Endothelial cell of umbilical vein (primary cell): ENCODE results near the gene ELOA. TPM values are rescaled to one million over a fixed set of nuclear protein-coding genes. Genes with fewer than 3 reads are reported as not detected.

ENCODE experiments used
- BruUV-seq: library from RNA; stranded (reverse); fragments of 400-500 nt; replicated peaks from 2 replicates; lab custom pipeline; 2021; lab: Mats Ljungman, UMichigan
- CTCF ChIA-PET: fragments of 300-600, 350-600 bp; sonication (Branson Sonifier 250); formaldehyde crosslinking; loops from one replicate; lab custom pipeline; 2021; ENCODE audit warnings: antibody characterized with exemption, inconsistent platforms; lab: Charles Lee
- POLR2A ChIA-PET: fragments of 300-600, 350-600 bp; sonication (Branson Sonifier 250); formaldehyde crosslinking; loops from one replicate; lab custom pipeline; 2021; ENCODE audit warnings: antibody characterized with exemption, inconsistent platforms; lab: Charles Lee
- DNase-seq: peaks from one replicate; pipeline ENCODE4 v3.0.0-alpha.2; 2011; ENCODE audit warnings: low read depth, low spot score
- FAIRE-seq: peaks from 2 replicates; lab custom pipeline; 2011; peaks lifted over from hg19 to GRCh38; lab: Jason Lieb, UNC
- H2AFZ ChIP-seq: 2 replicates; pipeline ENCODE4 v1.6.0; 2012; ENCODE audit warnings: low read depth, low read length, control low read depth, inconsistent platforms
- H3K27ac ChIP-seq: 2 replicates; pipeline ENCODE4 v1.5.1; 2011; ENCODE audit warnings: low read depth, mild to moderate bottlenecking, control low read depth, low read length, moderate library complexity; ENCODE audit not compliant: insufficient read depth
- H3K27me3 ChIP-seq, 2 experiments: 2 replicates each; pipeline versions ENCODE4 v1.6.0 to v1.6.1; 2011; ENCODE audit warnings: low read length in 2 of 2, mixed read lengths in 1 of 2; ENCODE audit not compliant: control insufficient read depth in 2 of 2, insufficient read depth in 2 of 2
- H3K36me3 ChIP-seq, 2 experiments: 2 replicates in 1 of 2; 3 replicates in 1 of 2; pipeline ENCODE4 v1.5.1; 2011; ENCODE audit warnings: low read length in 2 of 2, mild to moderate bottlenecking in 1 of 2, moderate library complexity in 1 of 2; ENCODE audit not compliant: control insufficient read depth in 2 of 2, insufficient read depth in 2 of 2; ENCODE audit errors: extremely low read depth in 1 of 2
- H3K4me1 ChIP-seq: 3 replicates; pipeline ENCODE4 v1.5.1; 2011; ENCODE audit warnings: mild to moderate bottlenecking, low read length; ENCODE audit not compliant: control insufficient read depth, insufficient read depth; ENCODE audit errors: extremely low read depth
- H3K4me2 ChIP-seq: 2 replicates; pipeline ENCODE4 v1.6.1; 2011; ENCODE audit warnings: low read length, control low read depth, mixed read lengths; ENCODE audit not compliant: insufficient read depth
- H3K4me3 ChIP-seq, 3 experiments: fragments of 200-600 bp in 1 of 3; sonication (generic), shearing (Covaris generic) in 1 of 3; replicated peaks in 1 of 3; 2 replicates each; pipeline ENCODE4 v1.5.1; 2011 to 2016; ENCODE audit warnings: control low read depth in 3 of 3, low read length in 3 of 3, mild to moderate bottlenecking in 2 of 3, inconsistent platforms in 1 of 3, low read depth in 1 of 3, moderate library complexity in 1 of 3; ENCODE audit not compliant: insufficient read depth in 1 of 3
- H3K79me2 ChIP-seq: 2 replicates; pipeline ENCODE4 v1.6.0; 2012; ENCODE audit warnings: low read length, inconsistent platforms; ENCODE audit not compliant: control insufficient read depth, insufficient read depth
- H3K9ac ChIP-seq: replicated peaks from 2 replicates; pipeline ENCODE3; 2011; ENCODE audit warnings: low read length, control low read depth; ENCODE audit not compliant: insufficient read depth; ENCODE audit errors: extremely low read depth
- H3K9me1 ChIP-seq: replicated peaks from 3 replicates; pipeline ENCODE4 v1.6.0; 2011; ENCODE audit warnings: mild to moderate bottlenecking, low read length; ENCODE audit not compliant: control insufficient read depth, insufficient read depth; ENCODE audit errors: extremely low read depth
- H3K9me3 ChIP-seq: replicated peaks from 2 replicates; pipeline ENCODE4 v1.5.1; 2012; ENCODE audit warnings: low read length, inconsistent platforms; ENCODE audit not compliant: control insufficient read depth, insufficient read depth
- H4K20me1 ChIP-seq: replicated peaks from 2 replicates; pipeline ENCODE3; 2011; ENCODE audit warnings: mild to moderate bottlenecking, low read length; ENCODE audit not compliant: control insufficient read depth, insufficient read depth; ENCODE audit errors: extremely low read depth
- EZH2 ChIP-seq: IDR thresholded peaks from 2 replicates; pipeline ENCODE4 v1.6.1; 2012; ENCODE audit warnings: borderline replicate concordance, low read depth, mild to moderate bottlenecking, moderate library complexity, low read length, inconsistent platforms; ENCODE audit not compliant: severe bottlenecking
- FOS ChIP-seq: IDR thresholded peaks from 2 replicates; pipeline ENCODE4 v1.6.1; 2011; ENCODE audit warnings: mild to moderate bottlenecking, low read length, moderate library complexity, borderline replicate concordance; ENCODE audit not compliant: insufficient read depth
- GATA2 ChIP-seq: IDR thresholded peaks from 2 replicates; pipeline ENCODE4 v1.7.0; 2011; ENCODE audit warnings: low read depth, mild to moderate bottlenecking, moderate library complexity, mixed read lengths, low read length; ENCODE audit not compliant: insufficient read length, insufficient read depth
- JUN ChIP-seq: IDR thresholded peaks from 2 replicates; pipeline ENCODE4 v1.6.1; 2011; ENCODE audit warnings: borderline replicate concordance, low read depth; ENCODE audit not compliant: insufficient read length, insufficient read depth
- MYC ChIP-seq: IDR thresholded peaks from one replicate; pipeline ENCODE4 v1.6.1; 2011; ENCODE audit warnings: mild to moderate bottlenecking, low read depth, low read length
- POLR2A ChIP-seq: IDR thresholded peaks from 2 replicates; pipeline ENCODE4 v1.6.1; 2012; ENCODE audit warnings: low read depth, mild to moderate bottlenecking, control low read depth, low read length
- POLR2AphosphoS5 ChIP-seq: IDR thresholded peaks from 2 replicates; pipeline ENCODE4 v1.6.1; 2012; ENCODE audit warnings: low read depth, mild to moderate bottlenecking, control low read depth, low read length, moderate library complexity; ENCODE audit not compliant: insufficient read depth
- dilution Hi-C: fragments of 300-500 bp; cut with MboI; formaldehyde crosslinking; loops from one replicate; pipeline ENCODE4 v1.15.0; 2019; ENCODE audit warnings: low sequenced_read_pairs; ENCODE audit not compliant: extremely low pct_ligation_motif_present
- intact Hi-C: fragments of 100-400 bp; cut with micrococcal nuclease; formaldehyde crosslinking; loops from one replicate; pipeline ENCODE4 v1.10.0; 2022
- polyA plus RNA-seq, 4 experiments: library from polyadenylated mRNA; depleted of rRNA in 3 of 4; stranded (reverse) in 3 of 4; unstranded in 1 of 4; fragments of >200 nt; gene quantifications; 2 replicates each; pipeline versions ENCODE4 v1.2.1 to v1.2.3, GENCODE V29; 2011 to 2012; ENCODE audit warnings: missing spikeins in 1 of 4
- total RNA-seq: library from RNA; stranded (reverse); gene quantifications from 2 replicates; pipeline ENCODE4 v1.2.3, GENCODE V29; 2021
- TF ChIP-seq, protein P1 (sequence below), 2 donors: IDR thresholded peaks; 1 replicate in 1 of 2; 2 replicates in 1 of 2; pipeline ENCODE4 v1.5.1; 2011; ENCODE audit warnings: low read length in 2 of 2, mild to moderate bottlenecking in 2 of 2, moderate library complexity in 2 of 2, control low read depth in 1 of 2, inconsistent platforms in 1 of 2, low read depth in 1 of 2; ENCODE audit not compliant: insufficient read depth in 1 of 2; ENCODE audit errors: extremely low read depth in 1 of 2
- TF ChIP-seq, protein P2 (sequence below): IDR thresholded peaks from 2 replicates; pipeline ENCODE4 v1.6.1; 2011; ENCODE audit not compliant: insufficient read depth, insufficient read length

The ELOA gene
- total and polyA plus RNA-seq, 2 donors (not counting 3 experiments of a cell fraction or from before 2014, with no cell fraction given), result 11.9 to 42.6 TPM

DNA sequence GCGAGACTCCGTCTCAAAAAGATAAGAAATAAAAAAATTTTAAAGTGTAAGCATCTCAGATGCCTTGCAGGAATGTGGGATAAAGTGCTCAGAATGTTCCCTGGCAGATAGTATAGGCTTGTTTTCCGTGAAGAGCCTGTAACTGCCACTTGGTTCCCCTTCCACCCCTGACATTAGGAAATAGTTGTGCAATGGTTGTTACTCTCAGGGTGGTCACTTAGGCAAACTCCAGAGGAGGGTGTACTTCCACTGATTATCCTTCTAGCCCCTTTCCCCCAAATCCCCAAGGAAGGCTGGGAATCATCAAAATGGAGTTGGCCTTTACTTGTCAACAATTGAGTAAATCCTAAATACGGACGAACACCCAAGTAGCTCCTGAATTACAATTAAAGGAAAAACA, 41.3 kb upstream of the ELOA start:
- CTCF ChIA-PET, result no interaction called here
- Histone ChIP-seq H3K9me3 (no peaks in the 10 kb centered on the region), H3K4me2 (no peak overlapping the region), H3K27ac (no peak overlapping the region), H3K4me3 (no peak overlapping the region), H3K36me3 (peaks cover 29 to 31% of the 10 kb centered on the region in 2 experiments), H3K27me3 (no peaks in the 10 kb centered on the region), H3K9me1 (no peaks in the 10 kb centered on the region), H3K79me2 (peaks cover 68% of the 10 kb centered on the region), H4K20me1 (peaks cover 11% of the 10 kb centered on the region), H3K9ac (no peak overlapping the region), H2AFZ (no peak overlapping the region), H3K4me1 (no peaks in the 10 kb centered on the region)
- dilution Hi-C loops, result no loop called here
- BruUV-seq, result no TSS peak
- intact Hi-C loops, result no loop called here
- DNase-seq (no peak), FAIRE-seq (no peak)
- POLR2A ChIA-PET, result no interaction called here
- TF ChIP-seq, protein P1, sequence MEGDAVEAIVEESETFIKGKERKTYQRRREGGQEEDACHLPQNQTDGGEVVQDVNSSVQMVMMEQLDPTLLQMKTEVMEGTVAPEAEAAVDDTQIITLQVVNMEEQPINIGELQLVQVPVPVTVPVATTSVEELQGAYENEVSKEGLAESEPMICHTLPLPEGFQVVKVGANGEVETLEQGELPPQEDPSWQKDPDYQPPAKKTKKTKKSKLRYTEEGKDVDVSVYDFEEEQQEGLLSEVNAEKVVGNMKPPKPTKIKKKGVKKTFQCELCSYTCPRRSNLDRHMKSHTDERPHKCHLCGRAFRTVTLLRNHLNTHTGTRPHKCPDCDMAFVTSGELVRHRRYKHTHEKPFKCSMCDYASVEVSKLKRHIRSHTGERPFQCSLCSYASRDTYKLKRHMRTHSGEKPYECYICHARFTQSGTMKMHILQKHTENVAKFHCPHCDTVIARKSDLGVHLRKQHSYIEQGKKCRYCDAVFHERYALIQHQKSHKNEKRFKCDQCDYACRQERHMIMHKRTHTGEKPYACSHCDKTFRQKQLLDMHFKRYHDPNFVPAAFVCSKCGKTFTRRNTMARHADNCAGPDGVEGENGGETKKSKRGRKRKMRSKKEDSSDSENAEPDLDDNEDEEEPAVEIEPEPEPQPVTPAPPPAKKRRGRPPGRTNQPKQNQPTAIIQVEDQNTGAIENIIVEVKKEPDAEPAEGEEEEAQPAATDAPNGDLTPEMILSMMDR (IDR thresholded peaks at IDR 0.05; ENCODE audit: extremely low read depth in 1 of 2, insufficient read depth in 1 of 2, low read depth in 1 of 2, low read length in 2 of 2), result no peak
- TF ChIP-seq EZH2 (no peak), POLR2A (no peak), JUN (no peak), FOS (no peak), GATA2 (no peak), MYC (no peak), POLR2AphosphoS5 (no peak)
- TF ChIP-seq, protein P2, sequence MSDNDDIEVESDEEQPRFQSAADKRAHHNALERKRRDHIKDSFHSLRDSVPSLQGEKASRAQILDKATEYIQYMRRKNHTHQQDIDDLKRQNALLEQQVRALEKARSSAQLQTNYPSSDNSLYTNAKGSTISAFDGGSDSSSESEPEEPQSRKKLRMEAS, result no peak
